Ovary (tissue), 9 donors: Measurements from ENCODE around the gene TACC2. TPM values are rescaled to one million over a fixed set of nuclear protein-coding genes. Genes with fewer than 3 reads are reported as not detected.

ENCODE experiments used
- DNase-seq, 5 donors: peaks; one replicate each; pipeline ENCODE4 v3.0.0-alpha.2; 2019 to 2020
- H3K27ac ChIP-seq, 2 donors: fragments of 200-600 bp; one replicate each; pipeline versions ENCODE4 v1.5.1 to v1.8.0; 2019 to 2022
- H3K27me3 ChIP-seq: fragments of 200-600 bp; one replicate; pipeline ENCODE4 v1.8.0; 2022
- H3K36me3 ChIP-seq: fragments of 200-600 bp; sonication (generic); one replicate; pipeline ENCODE4 v1.5.1; 2019
- H3K4me1 ChIP-seq: one replicate; pipeline ENCODE4 v1.8.1; 2013; ENCODE audit warnings: mild to moderate bottlenecking, moderate library complexity; ENCODE audit not compliant: insufficient read depth
- H3K4me3 ChIP-seq: fragments of 200-600 bp; sonication (generic); one replicate; pipeline ENCODE4 v1.5.1; 2017
- H3K9me3 ChIP-seq, 2 donors: fragments of 200-600 bp in 1 of 2; sonication (generic) in 1 of 2; one replicate each; pipeline versions ENCODE4 v1.5.1 to v1.8.1; 2013 to 2019; ENCODE audit warnings: mild to moderate bottlenecking in 1 of 2, moderate library complexity in 1 of 2
- CTCF ChIP-seq, 3 donors: fragments of 450-650 bp in 2 of 3; fragments of 200-600 bp in 1 of 3; IDR thresholded peaks; one replicate each; pipeline versions ENCODE4 v1.5.1 to v1.8.0; 2016 to 2022; ENCODE audit warnings: antibody characterized with exemption in 3 of 3, mild to moderate bottlenecking in 1 of 3
- EP300 ChIP-seq: sonication (generic); formaldehyde crosslinking; IDR thresholded peaks from one replicate; pipeline ENCODE4 v1.6.1; 2017; ENCODE audit warnings: antibody characterized with exemption
- POLR2A ChIP-seq: fragments of 450-650 bp; IDR thresholded peaks from one replicate; pipeline ENCODE4 v1.6.1; 2017; ENCODE audit warnings: antibody characterized with exemption, mild to moderate bottlenecking, moderate library complexity
- WGBS, 3 donors: extraction: QIAGEN DNeasy Blood & Tissue Kit in 1 of 3; methylation state at CpG; one replicate each; pipeline versions ENCODE4 v1.1.5 to v1.1.7; 2013 to 2017; 5-methylcytosine and 5-hydroxymethylcytosine counted together
- intact Hi-C, 4 donors: fragments of 100-400 bp; cut with DNase I; formaldehyde crosslinking; loops; one replicate each; pipeline versions ENCODE4 v1.11.0 to v1.15.1; 2022 to 2023
- polyA plus RNA-seq, 2 donors: library from polyadenylated mRNA; stranded (reverse); fragments of 200-250 nt in 1 of 2; fragments of 350-450 nt in 1 of 2; fragmentation: Illumina TruSeq in 1 of 2; extraction: RNeasy Lipid Tissue Mini Kit (QIAGEN cat#74804) in 1 of 2; gene quantifications; one replicate each; pipeline ENCODE4 v1.2.3, GENCODE V29; 2013 to 2014
- total RNA-seq, 7 donors: library from RNA; depleted of rRNA in 2 of 7; stranded (reverse); fragments of >200 nt in 2 of 7; fragmentation: NEBNext Ultra II Directional in 3 of 7; extraction: Animal tissue kit (Norgen Biotek cat#: 25700) in 3 of 7; gene quantifications; one replicate each; pipeline versions ENCODE4 v1.1.0 to v1.2.4, GENCODE V29; 2016 to 2023
- donor health status: DM: no; HTN: no; CAD: no; lungs with moderate emphysema.
- donor health status: DM: no; HTN: no; CAD: no.
- donor health status: Bipolar disorder and iron deficiency.
- donor health status: DM: yes; HTN: yes; CAD: no.
- donor health status: DM: no; HTN: no; CAD: no.
- donor health status: DM: yes; HTN: yes; CAD: no.

Gene TACC2
- total and polyA plus RNA-seq, 9 donors, result 6.1 to 66.4 (median 14.2) TPM

GRCh38 chr10:122245897-122246296 lies 256.9 kb downstream of the TACC2 start:
- no peaks in the 10 kb centered on the region for H3K36me3 ChIP-seq
- WGBS, 3 donors, result 90 to 93% (median 91%) methylated on average over 11 of the region's 11 CpGs
- DNase-seq, result no peak

DNA sequence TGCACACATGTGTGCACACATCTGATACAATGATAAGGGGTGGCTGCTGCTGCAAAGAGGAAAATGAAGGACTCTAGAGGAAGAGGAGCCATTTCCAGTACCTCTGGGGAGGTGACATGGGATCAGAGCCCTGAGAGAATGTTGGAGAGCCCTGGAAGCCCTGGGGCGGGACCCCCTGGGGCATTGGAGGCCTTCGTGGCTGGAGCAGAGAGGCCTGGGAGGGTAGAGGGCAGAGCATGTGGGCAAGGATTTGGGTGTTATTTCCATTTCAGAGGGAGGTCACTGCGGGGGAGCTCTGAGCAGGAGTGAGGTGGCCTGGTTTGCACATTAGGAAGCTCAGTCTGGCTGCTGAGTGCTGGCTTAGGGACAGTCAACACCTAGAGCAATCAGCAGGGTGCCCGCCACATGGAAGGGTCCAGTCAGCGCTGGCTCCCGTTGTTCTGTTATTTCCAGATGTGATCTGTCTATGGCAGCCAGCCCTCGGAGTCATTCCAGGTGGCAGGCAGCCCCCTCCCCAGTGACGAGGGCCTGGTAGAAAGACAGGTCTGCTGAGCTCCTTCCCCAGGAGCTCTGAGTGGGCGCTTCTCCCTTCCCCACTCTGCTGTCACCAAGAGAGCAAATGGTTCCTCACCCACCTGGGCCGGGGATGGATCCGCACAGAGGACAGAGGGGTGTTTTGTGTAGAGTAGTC lies 258.0 kb downstream of the TACC2 start:
- H3K4me3 ChIP-seq, result no peak overlapping the region
- 88 to 93% (median 93%) methylated on average over 11 of the region's 11 CpGs for WGBS, 3 donors
- TF ChIP-seq POLR2A, result no peak
- no peak for TF ChIP-seq EP300
- H3K27me3 ChIP-seq, result no peaks in the 10 kb centered on the region
- intact Hi-C loops, result no loop called here
- no peaks in the 10 kb centered on the region for H3K9me3 ChIP-seq
- no peak overlapping the region for H3K27ac ChIP-seq
- H3K4me1 ChIP-seq, result no peaks in the 10 kb centered on the region
- H3K36me3 ChIP-seq, result no peaks in the 10 kb centered on the region
- DNase-seq, result no peak

More at GRCh38 chr10:122245897-122246296, 256.9 kb downstream of the TACC2 start:
- Histone ChIP-seq H3K9me3 (no peaks in the 10 kb centered on the region), H3K4me1 (no peaks in the 10 kb centered on the region), H3K27ac (no peak overlapping the region), H3K4me3 (no peak overlapping the region), H3K27me3 (no peaks in the 10 kb centered on the region)
- intact Hi-C loops, result no loop called here
- TF ChIP-seq POLR2A, result no peak

DNA sequence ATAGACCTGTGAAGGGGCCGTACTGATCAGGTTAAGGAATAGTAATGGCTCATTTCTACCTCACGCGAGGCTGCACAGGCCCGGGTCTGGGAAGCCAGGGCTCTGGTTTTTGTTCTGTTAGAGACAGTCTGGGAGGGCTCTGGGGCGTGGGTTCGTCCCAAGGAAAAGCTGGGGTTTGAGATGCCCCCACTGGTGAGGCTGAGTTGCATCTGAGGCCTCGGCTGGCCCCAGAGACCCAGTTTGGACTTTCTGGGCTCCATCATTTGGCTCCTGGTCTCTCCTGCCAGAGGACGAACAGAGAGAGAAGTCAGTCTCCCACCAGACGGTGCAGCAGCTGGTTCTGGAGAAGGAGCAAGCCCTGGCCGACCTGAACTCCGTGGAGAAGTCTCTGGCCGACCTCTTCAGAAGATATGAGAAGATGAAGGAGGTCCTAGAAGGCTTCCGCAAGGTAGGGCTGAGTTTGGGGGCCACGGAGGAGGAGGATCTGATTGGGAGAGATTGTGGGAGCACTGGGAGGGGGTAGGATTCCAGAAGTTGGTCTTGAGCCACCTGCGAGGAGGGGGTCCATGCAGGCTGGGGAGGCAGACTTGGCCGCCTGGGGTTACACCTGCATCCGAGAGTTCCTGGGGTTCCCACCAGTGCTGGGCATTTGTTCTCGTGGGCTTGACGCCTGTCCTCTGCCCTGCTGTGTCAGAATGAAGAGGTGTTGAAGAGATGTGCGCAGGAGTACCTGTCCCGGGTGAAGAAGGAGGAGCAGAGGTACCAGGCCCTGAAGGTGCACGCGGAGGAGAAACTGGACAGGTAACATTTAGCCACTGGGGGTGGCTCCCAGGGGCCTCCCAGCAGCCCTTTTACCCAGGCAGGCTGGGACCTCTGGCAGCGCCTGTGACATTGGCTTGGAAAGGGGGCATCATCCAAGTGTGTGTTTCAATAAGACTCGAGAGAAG lies 259.7 kb downstream of the TACC2 start:
- DNase-seq, result no peak
- Histone ChIP-seq H3K4me1 (no peaks in the 10 kb centered on the region), H3K9me3 (no peaks in the 10 kb centered on the region), H3K27me3 (no peaks in the 10 kb centered on the region), H3K4me3 (no peak overlapping the region), H3K36me3 (no peaks in the 10 kb centered on the region), H3K27ac (no peak overlapping the region)
- WGBS, 3 donors, result 90 to 92% (median 91%) methylated on average over 25 of the region's 25 CpGs
- intact Hi-C loops, result no loop called here
- TF ChIP-seq CTCF (IDR thresholded peaks at IDR 0.05) (no peak), EP300 (no peak), POLR2A (no peak)

GRCh38 chr10:122249303-122249850 lies 260.4 kb downstream of the TACC2 start:
- H3K27ac ChIP-seq, result no peak overlapping the region
- intact Hi-C loops, result no loop called here
- WGBS, 3 donors, result 87 to 89% (median 87%) methylated on average over 11 of the region's 11 CpGs
- no peaks in the 10 kb centered on the region for H3K9me3 ChIP-seq
- no peak overlapping the region for H3K4me3 ChIP-seq
- DNase-seq, result no peak
- H3K27me3 ChIP-seq, result no peaks in the 10 kb centered on the region
- H3K4me1 ChIP-seq, result no peaks in the 10 kb centered on the region
- no peaks in the 10 kb centered on the region for H3K36me3 ChIP-seq
- no peak for TF ChIP-seq POLR2A
- no peak for TF ChIP-seq EP300
- TF ChIP-seq CTCF (IDR thresholded peaks at IDR 0.05), result no peak

- WGBS, 3 donors, result 64 to 68% (median 68%) methylated on average over 10 of the region's 10 CpGs
- TF ChIP-seq POLR2A (no peak), CTCF (IDR thresholded peaks at IDR 0.05) (no peak), EP300 (no peak)
- Histone ChIP-seq H3K27me3 (no peaks in the 10 kb centered on the region), H3K36me3 (no peaks in the 10 kb centered on the region), H3K27ac (no peak overlapping the region), H3K9me3 (no peaks in the 10 kb centered on the region), H3K4me1 (no peaks in the 10 kb centered on the region), H3K4me3 (no peak overlapping the region)
- intact Hi-C loops, result no loop called here
- DNase-seq, result no peak
Observed at GRCh38 chr10:122249991-122250750, 261.2 kb downstream of the TACC2 start.
